HK-2 (cell line): ENCODE results near the gene AKR1C1.
"Not testable (repeated sequence)": the region's sequence is repeated elsewhere in the genome, so short reads cannot be mapped to it uniquely, and the experiment has no call there.

Experiments used
- DNase-seq: peaks from one replicate; pipeline ENCODE4 v3.0.0-alpha.2; 2018; ENCODE audit not compliant: unreplicated experiment

Gene AKR1C1

GRCh38 chr10:4947635-4948596 is 15.3 kb upstream of the AKR1C1 start:
- DNase-seq: peak; percentile 19

- not testable (repeated sequence) for DNase-seq
Measured at GRCh38 chr10:4951512-4952162, 11.6 kb upstream of the AKR1C1 start.

- DNase-seq: no peak
Measured at GRCh38 chr10:4953405-4953804, 9.8 kb upstream of the AKR1C1 start.

GRCh38 chr10:4956088-4956487 is 7.1 kb upstream of the AKR1C1 start:
- not testable (repeated sequence) for DNase-seq

GRCh38 chr10:4956955-4957645 is 6.1 kb upstream of the AKR1C1 start:
- DNase-seq: not testable (repeated sequence)

GRCh38 chr10:4961558-4961957 is 1.7 kb upstream of the AKR1C1 start:
- not testable (repeated sequence) for DNase-seq

- DNase-seq: not testable (repeated sequence)
Measured at GRCh38 chr10:4962308-4962707, 907 bp upstream of the AKR1C1 start.

- not testable (repeated sequence) for DNase-seq
Measured at GRCh38 chr10:4963815-4964154, 570 bp downstream of the AKR1C1 start.

GRCh38 chr10:4965763-4966162 is 2.5 kb downstream of the AKR1C1 start:
- DNase-seq: not testable (repeated sequence)

- not testable (repeated sequence) for DNase-seq
Measured at GRCh38 chr10:4967189-4967588, 4.0 kb downstream of the AKR1C1 start.

- DNase-seq: not testable (repeated sequence)
Measured at GRCh38 chr10:4969289-4969688, 6.1 kb downstream of the AKR1C1 start.

- DNase-seq: not testable (repeated sequence)
Measured at GRCh38 chr10:4970362-4970761, 7.1 kb downstream of the AKR1C1 start.

- not testable (repeated sequence) for DNase-seq
Measured at GRCh38 chr10:4972369-4973142, 9.3 kb downstream of the AKR1C1 start.

- not testable (repeated sequence) for DNase-seq
Measured at GRCh38 chr10:4973294-4973693, 10.1 kb downstream of the AKR1C1 start.

- DNase-seq: not testable (repeated sequence)
Measured at GRCh38 chr10:4974400-4974799, 11.2 kb downstream of the AKR1C1 start.

GRCh38 chr10:4977025-4977424 is 13.8 kb downstream of the AKR1C1 start:
- no peak for DNase-seq

GRCh38 chr10:4978870-4979269 is 15.7 kb downstream of the AKR1C1 start:
- no peak for DNase-seq

GRCh38 chr10:4980793-4981192 is 17.6 kb downstream of the AKR1C1 start:
- no peak for DNase-seq

- DNase-seq: peak; percentile 10
Measured at GRCh38 chr10:4981722-4982471, 18.7 kb downstream of the AKR1C1 start.

GRCh38 chr10:4982764-4983226 is 19.6 kb downstream of the AKR1C1 start:
- no peak for DNase-seq
